GM21515 (cell line): ENCODE data around the gene SLC40A1.

ENCODE experiments used
- ATAC-seq: cut with Tn5 transposase; IDR thresholded peaks from one replicate; pipeline ENCODE4 v1.9.1; 2021; ENCODE audit not compliant: unreplicated experiment

The SLC40A1 gene

DNA sequence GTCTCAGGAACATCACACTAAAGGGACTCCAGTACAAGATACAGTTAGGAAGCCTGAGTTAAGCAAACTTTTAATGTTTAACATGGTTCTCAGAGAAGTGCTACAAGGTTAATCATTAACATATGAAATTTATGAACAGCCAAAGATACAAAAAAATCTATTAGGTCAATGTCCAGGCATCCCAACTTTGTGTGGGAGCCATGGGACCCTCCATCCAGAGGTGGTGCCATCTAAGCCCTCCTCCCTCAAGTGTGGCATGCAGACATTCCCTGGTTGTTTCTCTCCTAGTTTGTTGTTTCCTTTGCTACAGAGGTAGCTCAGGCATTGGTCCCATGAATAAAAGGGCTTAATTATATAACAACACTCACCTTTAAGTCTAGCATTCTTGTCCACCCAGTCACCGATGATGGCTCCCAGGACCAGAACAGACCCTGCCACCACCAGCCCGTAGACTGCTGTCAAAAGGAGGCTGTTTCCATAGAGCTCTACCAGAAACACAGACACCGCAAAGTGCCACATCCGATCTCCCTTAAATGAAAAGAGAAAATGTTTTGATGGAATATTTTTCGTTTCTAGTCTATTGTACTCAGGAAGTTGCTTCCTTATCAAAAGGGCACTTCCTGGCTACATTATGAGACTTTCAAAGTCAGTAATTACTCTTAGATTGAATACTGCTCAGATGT is 5.7 kb downstream of the SLC40A1 start:
- ATAC-seq: no peak

- ATAC-seq: no peak
Observed at GRCh38 chr2:189570570-189571031, 10.0 kb downstream of the SLC40A1 start.

DNA sequence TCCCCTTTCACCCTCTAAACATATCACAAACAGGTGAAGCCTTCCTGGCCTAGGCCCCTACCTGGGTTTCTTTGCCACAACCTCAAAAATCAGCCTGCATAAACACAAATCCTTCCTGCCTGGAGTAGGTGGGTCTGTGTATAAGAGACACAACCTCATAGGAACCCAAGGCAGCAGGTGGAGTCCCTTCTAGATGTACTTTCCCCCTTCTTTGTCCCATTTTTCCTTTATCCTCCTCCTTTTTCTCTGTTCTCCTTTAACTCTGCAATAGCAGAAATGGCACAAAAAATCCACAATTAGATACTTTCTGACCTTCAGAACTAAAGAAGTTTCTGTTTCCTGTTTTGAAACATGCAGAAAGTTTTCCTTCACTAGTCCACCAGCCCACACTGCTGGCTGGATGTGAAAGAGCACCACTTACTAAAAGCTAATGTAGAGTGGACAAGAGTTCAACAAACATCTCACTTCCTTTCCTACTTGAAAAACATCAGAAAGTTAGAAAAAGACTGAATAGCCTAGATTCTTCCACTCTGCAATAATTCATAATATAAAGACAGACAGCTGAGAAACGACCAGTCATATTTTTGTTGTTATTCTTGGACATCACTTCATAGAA is 11.2 kb downstream of the SLC40A1 start:
- peak; percentile 68 for ATAC-seq

DNA sequence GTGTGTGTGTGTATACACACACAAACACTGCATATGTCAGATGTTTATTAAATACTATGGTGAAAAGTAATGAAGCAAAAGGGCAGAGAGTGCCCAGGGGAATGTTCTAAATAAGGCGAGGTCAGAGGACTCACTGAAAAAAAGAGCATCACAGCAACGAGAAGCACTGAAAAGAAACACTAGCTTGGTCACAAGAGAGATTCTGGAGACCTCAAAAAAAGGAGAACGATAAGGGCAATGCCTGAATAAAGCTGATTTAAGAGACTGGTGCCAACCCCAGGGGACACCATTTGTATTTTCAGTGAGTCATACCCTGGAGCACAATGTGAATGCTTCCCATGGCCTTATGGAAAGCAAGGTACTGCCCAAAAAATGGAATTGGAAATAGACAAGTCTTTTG is 14.5 kb downstream of the SLC40A1 start:
- ATAC-seq: no peak

DNA sequence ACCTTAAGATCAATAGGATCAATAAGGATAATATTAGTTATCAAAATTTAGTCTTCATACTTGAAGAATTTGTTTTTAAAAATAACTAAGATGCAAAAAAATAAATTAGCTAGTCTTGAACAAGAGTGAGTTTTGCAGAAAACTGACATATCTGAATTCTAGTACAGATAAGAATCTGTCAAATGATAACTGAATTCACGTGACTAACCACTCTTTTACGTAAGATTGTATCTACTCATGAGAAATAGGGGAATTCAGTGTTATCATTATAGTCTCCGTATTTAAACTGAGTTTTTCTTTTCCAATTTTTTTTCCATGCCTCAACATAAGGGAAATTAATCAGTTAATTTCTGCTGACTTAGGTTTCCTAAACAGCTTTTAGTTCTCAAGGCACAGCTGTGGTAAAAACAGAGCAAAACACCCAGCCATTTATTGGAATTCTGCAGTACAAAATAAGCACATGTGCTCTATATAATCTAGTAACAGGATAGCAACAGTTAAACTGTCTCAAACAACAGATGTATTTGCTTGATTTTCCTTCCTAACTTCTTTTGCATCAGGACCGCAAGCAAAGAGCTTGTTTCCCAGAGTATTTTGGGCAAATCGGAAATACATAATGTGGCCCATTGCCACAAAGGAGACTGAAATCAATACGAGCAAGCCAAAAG is 19.1 kb downstream of the SLC40A1 start:
- ATAC-seq: no peak

DNA sequence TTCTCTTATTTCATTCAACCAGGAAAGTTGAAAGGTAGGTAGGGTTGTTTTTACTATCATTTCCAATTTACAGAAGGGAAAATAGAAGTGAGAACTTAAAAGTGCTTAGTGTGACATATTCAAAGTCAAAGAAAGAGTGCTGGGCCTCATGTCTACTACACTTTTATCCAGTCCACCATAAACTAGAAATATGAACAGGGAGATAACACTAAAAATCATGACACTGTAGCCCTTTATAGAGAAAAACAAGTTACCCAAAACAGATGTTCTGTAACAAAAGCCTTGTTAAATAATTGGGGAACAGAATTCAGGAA is 20.4 kb downstream of the SLC40A1 start:
- no peak for ATAC-seq

- ATAC-seq: no peak
Observed at GRCh38 chr2:189559579-189560272, 20.9 kb downstream of the SLC40A1 start.

DNA sequence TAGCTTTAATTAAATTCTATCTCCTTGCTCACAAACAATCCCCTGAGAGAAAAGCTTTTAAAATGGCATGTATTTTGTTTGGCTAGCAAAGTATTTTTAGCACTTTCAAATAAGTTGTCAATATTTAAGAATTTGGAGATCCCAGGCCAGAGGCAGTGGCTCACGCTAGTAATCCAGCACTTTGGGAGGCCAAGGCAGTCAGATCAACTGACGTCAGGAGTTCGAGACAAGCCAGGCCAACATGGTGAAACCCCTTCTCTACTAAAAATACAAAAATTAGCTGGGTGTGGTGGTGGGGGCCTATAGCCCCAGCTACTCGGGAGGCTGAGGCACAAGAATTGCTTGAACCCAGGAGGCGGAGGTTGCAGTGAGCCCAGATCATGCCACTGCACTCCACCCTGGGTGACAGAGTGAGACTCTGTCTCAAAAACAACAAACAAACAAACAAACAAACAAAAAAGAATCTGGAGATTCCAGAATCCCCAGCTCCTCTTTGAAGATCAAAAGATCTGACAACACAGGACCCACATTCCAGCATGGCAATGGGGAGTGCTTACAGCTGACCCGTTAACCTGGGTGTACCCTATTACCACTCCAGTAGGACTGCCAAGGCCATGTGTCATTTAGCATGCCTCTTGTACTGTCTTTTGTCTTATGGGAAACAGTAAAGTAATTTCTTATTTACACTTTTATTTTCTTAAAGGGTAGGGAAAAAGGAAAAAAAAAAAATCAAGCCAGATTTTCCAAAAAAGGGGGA is 21.9 kb downstream of the SLC40A1 start:
- no peak for ATAC-seq

GRCh38 chr2:189557373-189557772 is 23.2 kb downstream of the SLC40A1 start:
- no peak for ATAC-seq

DNA sequence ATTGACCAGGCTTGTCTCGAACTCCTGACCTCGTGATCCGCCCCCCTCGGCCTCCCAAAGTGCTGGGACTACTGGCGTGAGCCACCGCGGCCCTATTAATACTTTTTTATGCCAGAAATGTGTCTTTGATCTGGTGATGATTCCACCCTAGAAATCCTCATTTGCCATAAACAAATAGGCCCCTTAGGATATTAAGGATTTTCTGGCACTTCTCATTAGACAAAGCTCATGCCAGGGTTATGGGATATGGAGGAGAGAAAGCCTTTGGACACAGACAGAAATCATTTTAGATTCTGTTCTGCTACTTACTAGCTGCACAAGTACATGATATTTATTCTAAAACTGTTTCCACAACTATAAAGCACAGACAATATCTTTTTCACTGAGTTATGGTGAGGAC is 24.1 kb downstream of the SLC40A1 start:
- ATAC-seq: no peak

DNA sequence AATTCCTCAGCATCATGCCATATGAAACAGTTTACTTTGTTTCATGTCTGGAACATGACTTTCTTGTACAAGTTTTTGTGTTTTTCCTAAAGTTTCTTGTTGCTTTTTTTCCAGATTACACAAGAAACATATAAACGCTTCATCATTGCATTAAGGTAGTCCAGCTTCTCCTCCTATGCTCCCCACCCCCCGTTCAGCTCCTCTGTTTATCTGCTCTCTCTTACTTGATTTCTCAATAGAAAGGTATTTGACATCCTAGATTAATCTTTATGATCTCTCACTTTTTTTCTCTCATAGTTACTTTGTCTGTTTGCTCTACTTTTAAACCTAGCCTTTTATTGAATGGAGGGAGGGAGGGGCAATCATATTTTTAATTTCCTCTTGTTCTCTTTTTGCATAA is 25.4 kb downstream of the SLC40A1 start:
- no peak for ATAC-seq

GRCh38 chr2:189553504-189554088 is 27.0 kb downstream of the SLC40A1 start:
- no peak for ATAC-seq

- ATAC-seq: no peak
Observed at GRCh38 chr2:189552991-189553404, 27.6 kb downstream of the SLC40A1 start.

DNA sequence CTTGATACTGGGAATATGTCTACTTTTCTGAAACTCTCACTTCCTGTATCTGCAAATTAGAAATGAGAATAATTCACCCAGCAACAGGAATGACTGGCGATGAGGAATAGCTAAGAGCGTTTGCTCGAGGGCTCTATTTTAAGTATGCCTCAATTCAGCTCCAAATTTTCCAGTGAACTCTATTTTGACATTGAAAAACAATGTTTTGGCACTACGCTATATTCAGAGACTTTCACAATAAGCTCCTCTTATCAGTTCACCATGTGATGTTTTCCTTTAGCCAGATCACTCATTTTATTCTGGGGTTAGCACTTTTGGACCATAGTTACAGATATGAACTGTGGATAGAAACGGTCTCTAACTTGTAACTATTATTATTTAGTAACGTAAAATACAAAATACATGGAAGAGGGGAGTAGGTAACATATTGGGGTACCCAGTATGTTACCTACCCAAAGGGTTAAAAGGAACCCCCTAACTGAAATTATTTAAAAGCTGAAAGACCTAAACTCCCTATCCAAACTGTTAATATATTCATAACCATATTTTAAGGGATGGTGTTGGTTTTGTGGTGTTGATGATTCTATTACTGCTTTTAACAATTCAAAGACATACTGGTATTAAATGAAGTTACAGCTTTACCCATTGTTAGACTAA is 28.1 kb downstream of the SLC40A1 start:
- ATAC-seq: no peak

GRCh38 chr2:189551808-189552207 is 28.8 kb downstream of the SLC40A1 start:
- ATAC-seq: no peak

DNA sequence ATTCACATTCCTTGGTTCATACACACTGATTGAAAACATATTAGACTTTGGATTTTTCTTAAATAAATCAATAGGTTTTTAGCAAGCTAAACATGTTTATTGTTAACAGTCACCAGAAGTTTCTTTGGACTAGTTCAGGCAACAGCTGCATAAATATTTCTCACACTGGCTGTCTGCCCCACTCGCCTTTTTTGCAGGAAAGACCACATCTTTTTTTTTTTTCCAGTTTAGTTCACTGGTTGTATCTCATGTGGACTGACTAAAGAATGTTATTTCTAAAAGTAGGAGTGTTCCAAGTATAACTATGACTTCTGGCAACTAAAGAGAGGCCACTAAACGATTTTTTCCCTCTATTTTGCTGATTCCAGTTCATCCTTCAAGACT is 31.1 kb downstream of the SLC40A1 start:
- no peak for ATAC-seq

GRCh38 chr2:189548666-189549448 is 31.7 kb downstream of the SLC40A1 start:
- no peak for ATAC-seq

GRCh38 chr2:189545418-189545817 is 35.2 kb downstream of the SLC40A1 start:
- ATAC-seq: no peak

- ATAC-seq: no peak
Observed at GRCh38 chr2:189544318-189545042, 36.1 kb downstream of the SLC40A1 start.
